Right renal pelvis (tissue), 4 donors: ENCODE measurements around the gene DACH1. TPM values are rescaled to one million over a fixed set of nuclear protein-coding genes. Genes with fewer than 3 reads are reported as not detected.

Source experiments
- DNase-seq, 4 donors: peaks; one replicate each; pipeline ENCODE4 v3.0.0-alpha.2; 2013; ENCODE audit warnings: low read depth in 4 of 4, low spot score in 3 of 4, missing footprints in 1 of 4
- polyA plus RNA-seq, 4 donors: library from polyadenylated mRNA; unstranded; fragments of 120-200 nt; gene quantifications; one replicate each; pipeline ENCODE4 v1.2.1, GENCODE V29; 2013; ENCODE audit not compliant: insufficient read length in 4 of 4

Gene DACH1
- polyA plus RNA-seq, 4 donors, result 107 to 136 (median 124) TPM

DNA sequence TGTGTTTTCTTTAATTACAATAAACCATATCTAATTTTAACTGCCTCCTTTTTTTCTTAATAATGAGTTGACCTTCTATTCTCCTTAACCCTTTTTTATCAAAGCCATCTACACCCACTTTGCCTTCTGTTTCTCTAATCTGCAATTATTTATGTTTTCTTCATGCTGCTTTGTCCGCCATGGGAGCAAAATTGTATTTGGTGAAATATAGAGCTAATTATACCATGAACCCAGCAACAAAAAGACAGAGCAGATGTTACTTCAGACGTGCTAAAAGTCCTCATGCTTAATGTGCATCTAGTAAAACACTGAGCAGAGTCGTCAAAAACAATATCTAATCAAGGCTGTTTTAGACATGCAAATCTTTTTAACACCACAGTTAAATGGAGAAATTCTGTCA lies 264.7 kb downstream of the DACH1 start:
- DNase-seq, result no peak

DNA sequence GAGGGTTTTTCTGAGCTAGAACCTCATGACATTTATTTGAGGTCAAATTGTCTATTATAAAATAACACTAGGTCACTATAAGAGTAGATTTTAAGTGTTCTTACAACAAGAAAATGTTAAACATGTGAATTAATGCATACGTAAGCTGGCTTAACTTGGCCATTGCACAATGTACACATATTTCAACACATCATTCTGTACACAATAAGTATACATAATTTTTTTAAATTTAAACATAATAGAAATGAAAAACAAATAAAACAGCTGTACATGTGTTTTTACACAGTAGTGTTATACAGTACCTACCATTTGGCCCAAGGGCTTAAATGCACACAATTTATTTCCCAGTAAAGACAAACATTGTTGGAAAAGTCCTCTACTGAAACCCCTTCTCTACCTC lies 269.9 kb downstream of the DACH1 start:
- DNase-seq, result no peak

DNA sequence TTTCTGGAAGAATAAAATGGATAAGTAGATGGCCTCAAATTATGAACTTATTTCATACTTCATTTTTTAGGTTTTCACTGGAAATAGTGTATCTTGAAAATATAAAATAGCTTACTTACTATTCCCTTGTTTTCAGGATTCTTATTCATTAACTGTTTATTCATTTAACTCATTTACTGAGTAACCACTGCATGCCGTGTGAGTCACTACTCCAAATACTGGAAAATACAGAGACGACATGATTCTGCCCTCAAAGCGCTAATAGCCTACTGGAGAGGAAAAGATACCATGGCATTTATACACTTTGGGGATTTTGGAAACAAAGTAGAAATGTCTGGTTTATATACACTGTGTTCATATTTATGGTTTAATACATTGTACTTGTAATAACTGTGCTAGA lies 270.9 kb downstream of the DACH1 start:
- DNase-seq, result no peak

DNA sequence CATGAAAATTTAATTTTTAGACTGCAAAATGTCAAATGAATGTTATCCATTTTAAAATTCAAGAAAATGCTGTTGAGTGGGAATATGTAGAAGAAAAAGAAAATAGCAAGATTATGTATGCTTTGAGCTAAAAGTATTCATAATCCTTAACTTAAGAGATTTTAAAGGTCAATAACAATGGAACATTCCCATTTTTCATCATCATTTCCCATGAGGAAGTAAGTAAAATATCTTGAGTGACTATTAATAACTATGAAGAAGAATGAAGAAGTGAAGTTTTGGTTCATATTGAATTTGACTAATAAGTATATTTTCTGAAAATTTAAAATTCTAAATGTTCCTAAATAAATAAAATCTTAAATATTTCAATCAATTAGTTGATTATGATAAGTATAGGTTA lies 273.4 kb downstream of the DACH1 start:
- no peak for DNase-seq

DNA sequence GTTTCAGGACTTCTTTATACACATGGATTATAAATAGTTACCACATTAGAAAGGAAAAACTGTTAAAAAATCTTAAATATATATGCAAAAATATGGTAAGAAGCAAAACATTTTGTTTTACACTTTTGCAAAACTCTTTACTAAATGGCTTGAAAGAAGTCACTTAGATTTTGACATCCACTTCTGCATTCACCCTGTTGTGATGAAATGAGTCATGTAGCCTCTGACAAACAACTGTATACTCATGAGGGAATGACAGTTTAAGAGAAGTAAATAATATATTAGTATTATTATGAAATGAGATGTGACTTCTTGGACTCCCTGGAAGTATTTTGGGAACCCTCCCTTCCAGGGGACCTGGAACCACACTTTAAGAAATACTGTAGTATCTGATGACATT lies 275.6 kb downstream of the DACH1 start:
- DNase-seq, result no peak

DNA sequence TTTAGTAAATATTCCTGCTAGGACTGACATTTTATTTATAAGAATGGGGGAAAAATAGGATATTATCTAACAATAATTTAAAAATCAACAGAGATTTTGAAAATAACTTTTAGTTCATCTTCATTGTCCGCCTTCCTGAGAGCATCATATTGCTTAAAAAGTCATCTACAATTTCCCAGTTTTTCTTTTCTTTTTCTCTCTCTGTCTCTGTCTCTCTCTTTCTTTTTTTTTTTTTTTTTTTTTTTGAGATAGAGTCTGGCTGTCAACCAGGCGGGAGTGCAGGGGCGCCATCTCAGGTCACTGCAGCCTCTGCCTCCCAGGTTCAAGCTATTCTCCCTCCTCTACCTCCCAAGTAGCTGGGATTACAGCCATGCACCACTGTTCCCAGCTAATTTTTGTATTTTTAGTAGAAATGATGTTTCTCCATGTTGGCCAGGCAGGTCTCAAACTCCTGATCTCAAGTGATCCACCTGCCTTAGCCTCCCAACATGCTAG lies 276.3 kb downstream of the DACH1 start:
- no peak for DNase-seq

DNA sequence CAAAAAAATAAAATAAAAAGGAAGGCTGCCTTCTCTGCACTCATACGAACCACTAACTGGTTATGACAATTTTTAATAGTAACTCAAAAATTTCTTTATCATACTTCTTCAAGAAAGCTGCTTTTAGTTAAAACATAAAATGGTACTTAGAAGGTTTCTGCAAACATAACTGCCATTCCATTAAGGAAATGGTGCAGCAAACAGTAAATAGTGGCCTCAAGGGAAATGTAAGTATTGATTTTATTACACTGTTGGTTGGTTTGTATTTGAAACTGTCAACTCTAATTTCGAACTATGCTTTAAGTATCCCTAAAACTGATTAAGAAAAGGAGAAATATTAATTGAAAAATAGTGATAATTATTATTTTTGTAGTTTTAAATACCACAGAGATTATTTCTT lies 278.0 kb downstream of the DACH1 start:
- DNase-seq, result no peak

DNA sequence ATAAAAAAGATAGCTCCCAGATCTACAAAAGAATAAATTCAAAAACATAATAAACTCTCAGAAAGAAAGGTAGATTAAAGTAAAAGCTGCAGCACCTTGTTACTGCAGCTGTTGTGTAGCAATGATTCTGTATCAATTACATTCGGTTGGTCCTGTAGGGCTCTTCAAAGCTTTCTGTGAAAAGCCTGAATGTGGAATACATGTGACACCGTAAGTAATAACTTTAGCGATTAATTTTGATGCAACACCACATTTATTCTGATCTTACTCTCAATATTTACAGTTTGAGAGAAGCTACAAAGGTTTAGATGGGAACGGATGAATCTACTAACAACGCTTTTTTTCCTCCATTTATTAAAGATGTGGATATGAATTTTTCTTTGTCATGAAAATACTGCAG lies 279.2 kb downstream of the DACH1 start:
- no peak for DNase-seq

DNA sequence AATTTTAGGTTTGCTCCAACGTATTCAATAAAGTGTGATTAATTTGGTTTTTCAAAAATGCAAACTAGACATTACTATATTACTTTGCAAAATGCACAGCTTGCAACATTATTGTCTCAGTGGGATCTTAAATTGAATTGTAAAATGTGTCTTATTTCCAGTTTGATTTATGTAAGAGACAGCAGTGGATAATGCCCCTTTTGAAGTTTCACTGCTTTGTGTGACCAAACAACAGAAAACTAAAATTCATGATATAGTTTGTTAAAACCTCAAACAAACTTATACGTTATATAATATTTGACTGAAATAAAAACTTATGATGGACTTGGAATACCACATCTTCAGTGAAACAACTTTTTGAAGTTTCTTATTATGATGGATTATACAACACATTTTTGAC lies 279.8 kb downstream of the DACH1 start:
- no peak for DNase-seq

DNA sequence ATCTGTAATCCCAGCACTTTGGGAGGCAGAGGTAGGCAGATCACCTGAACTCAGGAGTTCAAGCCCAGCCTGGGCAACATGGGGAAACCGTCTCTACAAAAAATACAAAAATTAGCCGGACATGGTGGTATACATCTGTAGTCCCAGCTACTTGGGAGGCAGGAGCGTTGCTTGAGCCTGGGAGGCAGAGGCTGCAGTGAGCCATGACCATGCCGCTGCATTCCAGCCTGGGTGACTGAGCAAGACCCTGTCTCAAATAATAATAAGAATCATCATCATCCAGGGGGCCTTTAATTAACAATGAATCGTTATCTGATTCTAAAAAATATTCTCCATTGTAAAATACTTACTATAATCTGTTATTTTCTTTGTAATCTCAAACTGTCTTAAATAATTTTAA lies 283.4 kb downstream of the DACH1 start:
- no peak for DNase-seq

DNA sequence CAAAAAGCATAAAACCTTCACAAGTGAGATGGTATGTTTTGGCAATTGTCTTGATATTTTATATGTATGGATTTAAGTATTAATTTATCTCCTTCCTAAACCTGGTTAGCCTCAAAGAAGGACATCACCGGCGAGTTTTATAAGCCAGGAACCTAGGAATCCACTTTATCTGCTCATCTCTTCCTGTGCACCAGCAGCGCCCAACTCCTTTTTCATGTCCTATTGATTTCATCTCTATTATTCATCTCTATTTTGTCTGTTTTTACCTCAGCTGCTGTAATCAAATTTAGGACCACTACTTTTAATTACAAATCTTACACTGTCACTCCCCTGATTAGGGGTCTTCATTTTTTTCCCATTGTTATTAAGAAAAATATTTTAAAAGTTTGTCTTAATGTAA lies 286.4 kb downstream of the DACH1 start:
- no peak for DNase-seq

DNA sequence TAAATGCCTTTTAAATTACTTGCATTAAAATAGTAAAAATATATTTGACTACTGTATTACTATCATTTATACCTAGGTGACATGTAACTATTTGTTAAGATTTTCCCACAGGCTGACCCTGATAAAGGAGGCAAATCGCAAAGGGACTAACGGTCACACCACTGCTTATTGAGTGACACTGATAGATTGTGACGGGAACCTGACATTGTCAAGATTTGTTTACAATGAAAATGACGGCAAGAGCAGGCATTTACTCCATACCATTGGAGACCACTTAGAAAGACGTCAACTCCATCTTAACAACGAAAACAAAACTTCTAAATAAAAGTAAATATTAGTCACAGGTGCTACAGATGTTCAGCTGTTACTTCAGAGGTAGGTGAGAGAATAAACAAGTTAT lies 289.0 kb downstream of the DACH1 start:
- DNase-seq, result no peak

DNA sequence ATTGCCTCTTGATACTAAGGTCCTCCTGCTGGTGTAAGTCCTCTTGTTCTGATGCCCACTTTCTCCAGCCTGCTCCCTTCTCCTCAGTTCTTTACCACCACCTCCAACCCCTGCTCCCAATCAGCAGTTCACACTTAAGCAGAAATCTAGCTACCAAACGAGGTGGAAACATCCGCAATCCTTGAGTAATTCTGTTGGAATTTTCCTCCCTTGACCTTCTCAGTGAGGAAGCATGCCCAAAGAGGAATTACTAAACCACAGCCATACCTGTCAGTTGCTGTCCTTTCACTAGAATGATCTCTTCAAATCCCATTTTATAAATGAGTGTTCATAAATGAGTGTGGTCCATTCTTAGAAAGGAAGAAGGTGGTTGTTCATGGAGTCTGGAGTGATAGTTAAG lies 289.9 kb downstream of the DACH1 start:
- DNase-seq, result no peak

DNA sequence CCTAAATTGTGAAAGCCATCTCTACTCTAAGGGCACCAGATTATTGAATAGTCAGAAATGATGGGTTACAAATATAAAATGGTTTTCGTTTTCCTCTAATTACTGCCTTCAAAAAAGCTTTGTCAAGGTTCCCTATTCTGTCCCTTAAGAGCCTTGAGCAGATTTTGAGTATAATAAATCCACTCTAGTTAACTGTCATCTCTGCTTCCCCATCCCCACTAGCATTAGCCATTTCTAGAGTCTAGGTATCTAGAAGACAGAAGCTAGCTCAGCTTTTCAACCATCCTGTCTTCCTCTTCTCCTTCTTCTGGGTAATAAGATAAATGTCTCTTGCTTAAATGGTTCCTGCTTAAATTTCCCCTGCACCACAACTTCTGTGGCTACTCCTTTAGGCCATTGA lies 290.4 kb downstream of the DACH1 start:
- DNase-seq, result no peak

DNA sequence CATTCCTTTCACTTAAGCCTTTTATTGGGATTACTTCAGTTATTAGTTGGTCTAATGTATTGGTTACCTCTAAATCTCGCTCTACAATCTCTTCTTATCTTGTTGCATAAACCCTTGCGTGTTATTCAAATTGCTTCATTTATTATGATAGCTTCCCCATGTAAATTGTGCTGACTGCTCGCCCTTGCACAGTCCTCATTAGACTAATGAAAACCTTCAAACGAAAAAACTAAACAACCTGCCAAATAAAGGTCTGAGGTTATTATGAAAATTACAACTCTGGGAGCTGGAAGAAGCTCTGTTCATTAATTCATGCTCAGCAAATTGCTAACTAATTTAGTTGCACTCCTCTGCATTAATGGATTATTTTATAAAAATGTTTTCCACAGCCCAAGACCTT lies 320.1 kb downstream of the DACH1 start:
- no peak for DNase-seq

DNA sequence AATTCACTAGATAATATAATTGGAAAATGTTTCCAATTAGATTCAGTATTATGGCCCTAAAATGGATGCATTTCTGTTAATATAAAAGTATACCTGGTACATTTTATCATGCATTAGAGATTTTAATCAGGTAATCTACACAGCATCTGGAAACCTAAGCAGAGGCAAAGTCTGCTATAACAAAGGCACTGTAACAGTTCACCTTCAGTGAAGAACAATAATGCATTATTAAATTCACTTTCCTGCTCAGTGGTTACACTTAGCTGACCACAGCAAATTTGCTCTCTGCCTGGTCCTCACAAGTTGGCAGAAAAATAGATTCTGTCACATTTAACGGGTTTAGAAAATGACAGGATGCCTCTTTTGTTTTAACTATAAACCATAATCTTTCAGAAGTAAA lies 326.9 kb downstream of the DACH1 start:
- DNase-seq, result no peak

DNA sequence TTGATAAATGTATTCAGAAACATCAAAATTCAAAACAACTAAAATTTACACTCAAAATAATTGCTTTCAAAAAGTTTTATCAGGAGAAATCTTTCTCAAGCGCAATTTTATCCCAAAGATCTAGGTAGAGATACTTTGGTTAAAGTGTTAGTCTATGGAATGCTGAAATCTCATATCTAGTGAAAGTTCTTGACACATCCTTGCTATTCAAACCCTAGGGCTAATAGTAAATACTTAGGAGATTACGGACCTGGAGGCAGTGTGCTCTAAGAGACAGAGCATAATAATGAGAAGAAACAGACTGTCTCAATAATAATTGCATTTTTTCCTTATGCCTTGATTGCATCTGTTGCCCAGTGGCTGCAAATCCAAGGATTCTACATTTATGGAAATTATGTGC lies 330.8 kb downstream of the DACH1 start:
- DNase-seq, result no peak

DNA sequence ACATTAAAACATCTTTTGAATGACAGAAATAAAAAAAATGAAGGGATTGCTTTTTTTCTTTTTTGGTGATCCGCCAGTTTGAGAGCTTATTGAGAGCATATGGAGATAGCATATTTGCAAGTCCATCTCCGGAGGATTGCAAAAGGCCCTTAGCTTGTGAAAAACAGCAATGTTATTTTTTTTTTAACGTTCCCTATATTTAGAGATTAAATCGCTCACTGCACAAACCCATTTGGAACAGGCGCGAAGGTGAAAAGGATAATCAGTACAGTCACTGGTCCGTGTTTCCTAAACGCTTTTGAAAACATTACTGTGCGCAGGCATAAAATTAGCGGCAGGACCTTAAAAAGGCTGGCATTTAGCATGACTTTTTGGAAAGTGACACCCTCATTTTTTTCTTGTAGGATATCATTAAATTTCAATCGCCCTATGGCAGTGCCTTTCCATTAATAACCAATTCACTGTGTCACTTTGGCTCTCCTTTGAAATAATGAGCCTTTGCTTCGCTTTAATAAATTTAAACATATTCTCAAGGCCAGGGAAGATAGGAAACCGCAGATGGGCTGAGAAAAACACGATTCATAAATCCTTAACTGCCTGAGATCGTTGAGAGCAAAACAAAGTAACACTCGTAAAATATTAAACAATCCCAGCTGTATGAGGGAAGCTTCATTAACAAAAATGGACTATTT lies 342.2 kb downstream of the DACH1 start:
- DNase-seq, result peak in 2 of 4 donors; percentile 22 to 28

DNA sequence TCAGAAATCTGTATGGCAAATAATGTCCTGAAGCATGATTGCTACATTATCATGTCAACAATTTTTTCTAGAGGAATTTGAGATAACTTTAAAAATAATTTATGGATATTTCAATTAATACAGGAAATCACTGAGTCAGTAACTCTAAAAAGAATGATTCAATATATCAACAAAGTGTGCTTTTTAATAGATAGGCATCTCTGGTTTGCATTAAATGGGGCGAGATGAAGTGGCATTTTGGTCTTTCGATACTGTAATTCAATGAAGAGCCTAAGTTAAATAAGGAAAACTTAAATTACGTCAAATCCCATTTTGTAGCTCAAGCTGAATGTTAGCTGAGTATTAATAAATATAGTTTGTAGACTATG lies 342.8 kb downstream of the DACH1 start:
- no peak for DNase-seq

DNA sequence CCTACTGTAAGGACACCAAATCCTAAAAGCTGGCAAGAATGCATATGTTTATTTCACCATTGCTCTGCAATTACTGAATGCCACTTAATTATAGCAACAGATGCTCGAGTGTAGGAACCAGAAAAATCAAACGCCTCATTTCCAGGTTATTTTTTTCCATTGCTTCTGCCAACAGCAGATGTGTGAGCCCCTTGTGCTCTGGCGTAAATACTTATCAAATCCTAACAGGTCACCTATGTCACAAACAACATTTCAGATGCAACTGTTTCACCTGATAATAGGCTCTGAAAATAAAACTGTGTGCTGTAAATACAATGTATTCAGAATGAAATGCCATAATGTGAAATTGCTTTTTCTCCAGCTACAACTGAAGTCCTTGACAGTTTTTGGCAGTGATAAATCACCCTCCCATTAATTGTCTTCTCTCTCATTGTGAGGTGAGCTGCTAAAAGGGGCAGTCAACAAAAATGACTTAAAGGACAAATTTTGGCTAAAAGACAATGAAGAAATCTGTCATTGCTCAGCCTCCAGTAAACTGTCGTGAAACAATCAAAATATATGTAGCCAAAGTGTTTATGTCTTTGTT lies 344.0 kb downstream of the DACH1 start:
- DNase-seq, result no peak

DNA sequence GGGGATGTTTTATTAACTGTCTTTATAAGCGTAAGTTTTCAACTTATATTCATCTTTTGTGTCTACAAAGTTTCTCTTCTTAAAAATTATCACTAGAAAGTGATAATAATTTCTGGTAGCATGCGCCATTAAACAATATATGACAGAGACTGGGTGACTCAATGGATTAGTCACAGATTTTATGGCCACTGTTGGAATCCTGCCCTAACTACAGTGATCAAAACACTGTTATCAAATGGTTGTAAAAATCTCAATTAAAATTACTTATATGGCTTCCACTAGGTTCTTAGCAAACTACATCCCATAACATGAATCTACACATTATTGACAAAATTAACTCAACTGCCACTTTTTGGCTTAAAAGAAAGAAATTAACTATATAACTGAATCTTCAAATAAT lies 350.0 kb downstream of the DACH1 start:
- DNase-seq, result no peak

DNA sequence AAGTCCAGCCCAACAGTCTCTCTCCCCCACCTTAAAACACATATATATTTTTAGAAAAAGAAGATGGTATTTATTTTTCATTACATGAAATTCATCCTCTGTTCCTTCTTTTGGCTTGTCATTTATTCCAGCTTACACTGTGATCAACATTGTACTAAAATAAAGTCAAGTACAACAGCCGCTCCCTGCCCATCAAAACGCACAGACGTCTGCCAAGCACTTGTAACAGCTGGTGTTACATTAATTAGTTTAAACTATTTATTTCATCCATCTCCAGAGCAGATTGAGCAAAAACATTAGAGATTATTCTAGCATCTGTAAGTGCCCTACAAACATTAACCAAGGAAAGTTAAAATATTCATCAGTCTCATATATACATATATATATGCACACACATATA lies 350.5 kb downstream of the DACH1 start:
- no peak for DNase-seq

DNA sequence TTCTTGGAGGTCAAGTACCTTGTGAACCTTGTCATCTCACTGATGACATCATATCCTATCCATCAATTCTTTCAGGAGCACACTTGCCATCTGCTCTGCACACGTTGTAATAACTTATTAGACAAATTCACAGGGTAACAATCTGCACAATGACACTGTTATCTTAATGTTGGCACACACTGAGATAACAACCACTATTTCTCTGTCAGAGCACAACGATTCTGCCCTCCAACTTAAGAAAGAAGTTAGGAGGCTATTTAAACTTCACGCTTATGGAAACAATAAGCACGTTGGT lies 351.3 kb downstream of the DACH1 start:
- no peak for DNase-seq
